Neural cell (in vitro differentiated cells): ENCODE measurements around the gene REEP1. TPM values are rescaled to one million over a fixed set of nuclear protein-coding genes. Genes with fewer than 3 reads are reported as not detected.

ENCODE experiments used
- H2AFZ ChIP-seq: fragments of 200-600, 300-800 bp; sonication (generic), shearing (Covaris generic); 2 replicates; pipeline ENCODE4 v1.6.0; 2014; ENCODE audit warnings: low read depth, mild to moderate bottlenecking, antibody characterized with exemption, low read length, moderate library complexity
- H3F3A ChIP-seq: fragments of 200-600 bp; shearing (Covaris generic); 2 replicates; pipeline ENCODE4 v1.6.1; 2016; ENCODE audit warnings: mild to moderate bottlenecking, moderate library complexity, mixed read lengths, antibody characterized with exemption, low read length; ENCODE audit not compliant: insufficient read depth, poor library complexity, severe bottlenecking
- H3K27ac ChIP-seq: fragments of 200-600, 300-800 bp; sonication (generic), shearing (Covaris generic); 2 replicates; pipeline ENCODE4 v1.5.1; 2014; ENCODE audit warnings: mild to moderate bottlenecking, low read length, moderate library complexity
- H3K27me3 ChIP-seq: fragments of 300-800, 200-600 bp; sonication (generic), shearing (Covaris generic); 2 replicates; pipeline ENCODE4 v1.6.0; 2014; ENCODE audit warnings: mild to moderate bottlenecking, low read depth, low read length, moderate library complexity; ENCODE audit not compliant: insufficient read depth
- H3K36me3 ChIP-seq: fragments of 300-800, 200-600 bp; sonication (generic), shearing (Covaris generic); 2 replicates; pipeline ENCODE4 v1.5.1; 2014; ENCODE audit warnings: mild to moderate bottlenecking, antibody characterized with exemption, low read length, moderate library complexity; ENCODE audit not compliant: insufficient read depth
- H3K4me2 ChIP-seq: fragments of 300-800, 200-600 bp; sonication (generic), shearing (Covaris generic); 2 replicates; pipeline ENCODE4 v1.6.0; 2014; ENCODE audit warnings: mild to moderate bottlenecking, low read length
- H3K4me3 ChIP-seq: fragments of 300-800, 200-600 bp; sonication (generic), shearing (Covaris generic); 2 replicates; pipeline ENCODE4 v1.5.1; 2014; ENCODE audit warnings: mild to moderate bottlenecking, low read length, moderate library complexity
- H3K79me2 ChIP-seq: fragments of 200-600 bp; shearing (Covaris generic); replicated peaks from 2 replicates; pipeline ENCODE4 v1.6.0; 2014; ENCODE audit warnings: mild to moderate bottlenecking, low read length, moderate library complexity; ENCODE audit not compliant: insufficient read depth
- H3K9ac ChIP-seq: fragments of 300-800, 200-600 bp; sonication (generic), shearing (Covaris generic); 2 replicates; pipeline ENCODE4 v1.6.1; 2016; ENCODE audit warnings: mild to moderate bottlenecking, low read length, mixed read lengths
- H3K9me2 ChIP-seq: fragments of 200-600 bp; shearing (Covaris generic); 2 replicates; pipeline ENCODE4 v1.6.1; 2016; ENCODE audit warnings: mild to moderate bottlenecking, low read length, mixed read lengths; ENCODE audit not compliant: insufficient read depth
- H3K9me3 ChIP-seq: fragments of 200-600, 300-800 bp; sonication (generic), shearing (Covaris generic); 2 replicates; pipeline ENCODE4 v1.6.1; 2016; ENCODE audit warnings: mild to moderate bottlenecking, mixed run types, low read length, moderate library complexity, mixed read lengths
- H4K20me1 ChIP-seq: fragments of 200-600 bp; shearing (Covaris generic); 2 replicates; pipeline ENCODE4 v1.6.1; 2016; ENCODE audit warnings: mild to moderate bottlenecking, mixed run types; ENCODE audit not compliant: insufficient read depth
- EP300 ChIP-seq: fragments of 450-650 bp; conservative IDR thresholded peaks from 2 replicates; pipeline ENCODE4 v1.6.1; 2014; ENCODE audit warnings: antibody characterized with exemption, mild to moderate bottlenecking, moderate library complexity; ENCODE audit not compliant: poor library complexity, severe bottlenecking
- EZH2 ChIP-seq: fragments of 200-600, 300-800 bp; shearing (Covaris generic), sonication (generic); IDR thresholded peaks from 2 replicates; pipeline ENCODE4 v1.6.1; 2014; ENCODE audit warnings: antibody characterized with exemption, low read length, borderline replicate concordance, mild to moderate bottlenecking; ENCODE audit not compliant: insufficient read depth, poor library complexity, severe bottlenecking
- MXI1 ChIP-seq: fragments of 450-650 bp; conservative IDR thresholded peaks from 2 replicates; pipeline ENCODE4 v1.6.1; 2014; ENCODE audit warnings: antibody characterized with exemption, mild to moderate bottlenecking; ENCODE audit not compliant: poor library complexity, severe bottlenecking
- POLR2AphosphoS5 ChIP-seq: IDR thresholded peaks from 2 replicates; pipeline ENCODE4 v1.6.1; 2012
- RAD21 ChIP-seq: fragments of 450-650 bp; conservative IDR thresholded peaks from 2 replicates; pipeline ENCODE4 v1.6.1; 2014; ENCODE audit warnings: antibody characterized with exemption, mild to moderate bottlenecking, moderate library complexity
- REST ChIP-seq: IDR thresholded peaks from 2 replicates; pipeline ENCODE4 v1.6.1; 2012; ENCODE audit warnings: borderline replicate concordance
- SMC3 ChIP-seq: fragments of 450-650 bp; conservative IDR thresholded peaks from 2 replicates; pipeline ENCODE4 v1.6.1; 2014; ENCODE audit warnings: antibody characterized with exemption, mild to moderate bottlenecking, moderate library complexity; ENCODE audit not compliant: poor library complexity
- TAF1 ChIP-seq: IDR thresholded peaks from 2 replicates; pipeline ENCODE4 v1.6.1; 2012; ENCODE audit warnings: low read depth
- polyA plus RNA-seq: library from polyadenylated mRNA; depleted of rRNA; stranded (reverse); fragments of >200 nt; gene quantifications from 2 replicates; pipeline ENCODE4 v1.2.3, GENCODE V29; 2014
- TF ChIP-seq, protein P1 (sequence below): fragments of 450-650 bp; IDR thresholded peaks from 2 replicates; pipeline ENCODE4 v1.5.1; 2014; ENCODE audit warnings: antibody characterized with exemption, mild to moderate bottlenecking, moderate library complexity; ENCODE audit not compliant: poor library complexity, severe bottlenecking

Gene REEP1
- polyA plus RNA-seq, 1 donor from 2014 or later, result 121 TPM

- Histone ChIP-seq H4K20me1 (no peaks in the 10 kb centered on the region), H3K36me3 (no peaks in the 10 kb centered on the region), H3K27ac (no peak overlapping the region), H3K4me2 (no peak overlapping the region), H3K4me3 (no peak overlapping the region), H3K79me2 (no peaks in the 10 kb centered on the region), H3K9me3 (no peaks in the 10 kb centered on the region), H3K27me3 (no peaks in the 10 kb centered on the region), H3K9ac (no peak overlapping the region), H3K9me2 (no peaks in the 10 kb centered on the region), H3F3A (no peaks in the 10 kb centered on the region), H2AFZ (no peak overlapping the region)
- TF ChIP-seq TAF1, result no peak
- TF ChIP-seq EZH2, result no peak
- TF ChIP-seq, protein P1, sequence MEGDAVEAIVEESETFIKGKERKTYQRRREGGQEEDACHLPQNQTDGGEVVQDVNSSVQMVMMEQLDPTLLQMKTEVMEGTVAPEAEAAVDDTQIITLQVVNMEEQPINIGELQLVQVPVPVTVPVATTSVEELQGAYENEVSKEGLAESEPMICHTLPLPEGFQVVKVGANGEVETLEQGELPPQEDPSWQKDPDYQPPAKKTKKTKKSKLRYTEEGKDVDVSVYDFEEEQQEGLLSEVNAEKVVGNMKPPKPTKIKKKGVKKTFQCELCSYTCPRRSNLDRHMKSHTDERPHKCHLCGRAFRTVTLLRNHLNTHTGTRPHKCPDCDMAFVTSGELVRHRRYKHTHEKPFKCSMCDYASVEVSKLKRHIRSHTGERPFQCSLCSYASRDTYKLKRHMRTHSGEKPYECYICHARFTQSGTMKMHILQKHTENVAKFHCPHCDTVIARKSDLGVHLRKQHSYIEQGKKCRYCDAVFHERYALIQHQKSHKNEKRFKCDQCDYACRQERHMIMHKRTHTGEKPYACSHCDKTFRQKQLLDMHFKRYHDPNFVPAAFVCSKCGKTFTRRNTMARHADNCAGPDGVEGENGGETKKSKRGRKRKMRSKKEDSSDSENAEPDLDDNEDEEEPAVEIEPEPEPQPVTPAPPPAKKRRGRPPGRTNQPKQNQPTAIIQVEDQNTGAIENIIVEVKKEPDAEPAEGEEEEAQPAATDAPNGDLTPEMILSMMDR, result no peak
- TF ChIP-seq SMC3, result no peak
- TF ChIP-seq POLR2AphosphoS5, result no peak
- TF ChIP-seq EP300, result no peak
- no peak for TF ChIP-seq RAD21
- no peak for TF ChIP-seq MXI1
- TF ChIP-seq REST, result no peak
Observed at GRCh38 chr2:86301009-86301408, 36.4 kb downstream of the REEP1 start.

DNA sequence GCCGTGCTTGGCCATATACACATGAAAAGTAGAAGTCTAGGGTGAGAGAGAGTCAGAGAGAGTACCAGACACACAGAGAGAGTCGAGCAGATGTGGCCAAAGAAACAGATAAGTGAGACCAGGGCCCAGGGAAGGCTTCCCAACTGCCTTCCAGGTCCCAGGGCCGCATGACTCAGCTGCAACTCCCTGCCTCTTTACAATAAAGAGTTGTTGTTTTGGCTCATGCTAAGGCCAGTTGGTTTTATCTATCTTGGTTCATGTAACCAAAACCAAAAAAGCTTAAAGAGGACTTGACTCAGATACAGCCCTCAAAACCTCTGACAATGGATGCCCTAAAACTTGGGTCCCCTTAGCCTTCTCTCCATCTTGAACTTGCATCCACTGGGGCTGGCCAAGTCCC, 36.9 kb downstream of the REEP1 start:
- H4K20me1 ChIP-seq, result no peaks in the 10 kb centered on the region
- no peak overlapping the region for H3K4me3 ChIP-seq
- H3F3A ChIP-seq, result no peaks in the 10 kb centered on the region
- no peaks in the 10 kb centered on the region for H3K9me3 ChIP-seq
- H3K79me2 ChIP-seq, result no peaks in the 10 kb centered on the region
- no peak overlapping the region for H3K4me2 ChIP-seq
- no peaks in the 10 kb centered on the region for H3K9me2 ChIP-seq
- no peak overlapping the region for H3K9ac ChIP-seq
- H3K27ac ChIP-seq, result no peak overlapping the region
- no peak overlapping the region for H2AFZ ChIP-seq
- H3K27me3 ChIP-seq, result no peaks in the 10 kb centered on the region
- TF ChIP-seq POLR2AphosphoS5, result no peak
- TF ChIP-seq EZH2, result no peak
- H3K36me3 ChIP-seq, result no peaks in the 10 kb centered on the region
